ENCODE measurements around the gene DAPK3. TPM values are rescaled to one million over a fixed set of nuclear protein-coding genes. Genes with fewer than 3 reads are reported as not detected.
"Not testable (repeated sequence)": the region's sequence is repeated elsewhere in the genome, so short reads cannot be mapped to it uniquely, and the experiment has no call there.

Gene DAPK3
- total RNA-seq, 1 donor from 2014 or later: 63.7 TPM

GRCh38 chr19:4005436-4005835, 34.5 kb upstream of the DAPK3 start:
- not testable (repeated sequence) for H3K4me3 ChIP-seq (ENCODE audit: low read length in 3 of 3); H3K36me3 ChIP-seq (ENCODE audit: control insufficient read depth in 3 of 3, insufficient read depth in 3 of 3, low read length in 3 of 3)
- H3K4me1 ChIP-seq (ENCODE audit: control insufficient read depth in 3 of 3, insufficient read depth in 3 of 3, low read length in 3 of 3): peaks cover 25 to 28% (median 26%) of the 10 kb centered on the region in 3 donors

GRCh38 chr19:4000798-4001197, 29.9 kb upstream of the DAPK3 start:
- not testable (repeated sequence) for H3K9ac ChIP-seq (ENCODE audit: low read depth in 1 of 3, low read length in 3 of 3); H3K27ac ChIP-seq (ENCODE audit: low read depth, low read length); H3K4me1 ChIP-seq (ENCODE audit: control insufficient read depth in 3 of 3, insufficient read depth in 3 of 3, low read length in 3 of 3); H3K4me3 ChIP-seq (ENCODE audit: low read length in 3 of 3); H3K9me3 ChIP-seq (ENCODE audit: control insufficient read depth in 3 of 3, low read length in 3 of 3); H3K36me3 ChIP-seq (ENCODE audit: control insufficient read depth in 3 of 3, insufficient read depth in 3 of 3, low read length in 3 of 3); H3K27me3 ChIP-seq (ENCODE audit: control insufficient read depth in 3 of 3, insufficient read depth in 3 of 3, low read length in 3 of 3)

More at GRCh38 chr19:4005436-4005835, 34.5 kb upstream of the DAPK3 start:
- not testable (repeated sequence) for H3K27me3 ChIP-seq (ENCODE audit: control insufficient read depth in 3 of 3, insufficient read depth in 3 of 3, low read length in 3 of 3); H3K27ac ChIP-seq (ENCODE audit: low read depth, low read length); H3K9ac ChIP-seq (ENCODE audit: low read depth in 1 of 3, low read length in 3 of 3); H3K9me3 ChIP-seq (ENCODE audit: control insufficient read depth in 3 of 3, low read length in 3 of 3)

GRCh38 chr19:3998667-3999412, 27.9 kb upstream of the DAPK3 start:
- H3K9me3 ChIP-seq (ENCODE audit: control insufficient read depth in 3 of 3, low read length in 3 of 3); H3K36me3 ChIP-seq (ENCODE audit: control insufficient read depth in 3 of 3, insufficient read depth in 3 of 3, low read length in 3 of 3); H3K27ac ChIP-seq (ENCODE audit: low read depth, low read length); H3K9ac ChIP-seq (ENCODE audit: low read depth in 1 of 3, low read length in 3 of 3); H3K27me3 ChIP-seq (ENCODE audit: control insufficient read depth in 3 of 3, insufficient read depth in 3 of 3, low read length in 3 of 3); H3K4me3 ChIP-seq (ENCODE audit: low read length in 3 of 3); H3K4me1 ChIP-seq (ENCODE audit: control insufficient read depth in 3 of 3, insufficient read depth in 3 of 3, low read length in 3 of 3): not testable (repeated sequence)

GRCh38 chr19:3995607-3996006, 24.7 kb upstream of the DAPK3 start:
- Histone ChIP-seq H3K27ac (ENCODE audit: low read depth, low read length) (no peak overlapping the region), H3K4me3 (ENCODE audit: low read length in 3 of 3) (no peak overlapping the region), H3K9ac (ENCODE audit: low read depth in 1 of 3, low read length in 3 of 3) (no peak overlapping the region), H3K27me3 (ENCODE audit: control insufficient read depth in 3 of 3, insufficient read depth in 3 of 3, low read length in 3 of 3) (no peaks in the 10 kb centered on the region), H3K4me1 (ENCODE audit: control insufficient read depth in 3 of 3, insufficient read depth in 3 of 3, low read length in 3 of 3) (no peaks in the 10 kb centered on the region), H3K36me3 (ENCODE audit: control insufficient read depth in 3 of 3, insufficient read depth in 3 of 3, low read length in 3 of 3) (no peaks in the 10 kb centered on the region), H3K9me3 (ENCODE audit: control insufficient read depth in 3 of 3, low read length in 3 of 3) (no peaks in the 10 kb centered on the region)

GRCh38 chr19:3990815-3991117, 19.9 kb upstream of the DAPK3 start:
- H3K27me3 ChIP-seq (ENCODE audit: control insufficient read depth in 3 of 3, insufficient read depth in 3 of 3, low read length in 3 of 3): no peaks in the 10 kb centered on the region
- no peak overlapping the region for H3K4me3 ChIP-seq (ENCODE audit: low read length in 3 of 3)
- no peaks in the 10 kb centered on the region for H3K36me3 ChIP-seq (ENCODE audit: control insufficient read depth in 3 of 3, insufficient read depth in 3 of 3, low read length in 3 of 3)
- H3K9ac ChIP-seq (ENCODE audit: low read depth in 1 of 3, low read length in 3 of 3): no peak overlapping the region
- H3K4me1 ChIP-seq (ENCODE audit: control insufficient read depth in 3 of 3, insufficient read depth in 3 of 3, low read length in 3 of 3): peaks cover 14 to 19% (median 19%) of the 10 kb centered on the region in 3 donors
- H3K27ac ChIP-seq (ENCODE audit: low read depth, low read length): no peak overlapping the region
- H3K9me3 ChIP-seq (ENCODE audit: control insufficient read depth in 3 of 3, low read length in 3 of 3): no peaks in the 10 kb centered on the region

- Histone ChIP-seq H3K27me3 (ENCODE audit: control insufficient read depth in 3 of 3, insufficient read depth in 3 of 3, low read length in 3 of 3) (no peaks in the 10 kb centered on the region), H3K9me3 (ENCODE audit: control insufficient read depth in 3 of 3, low read length in 3 of 3) (no peaks in the 10 kb centered on the region), H3K27ac (ENCODE audit: low read depth, low read length) (no peak overlapping the region), H3K4me1 (ENCODE audit: control insufficient read depth in 3 of 3, insufficient read depth in 3 of 3, low read length in 3 of 3) (peaks cover 39 to 42% (median 40%) of the 10 kb centered on the region in 3 donors), H3K4me3 (ENCODE audit: low read length in 3 of 3) (peak overlapping the region in 1 of 3 donors; percentile 16), H3K9ac (ENCODE audit: low read depth in 1 of 3, low read length in 3 of 3) (peak overlapping the region in 2 of 3 donors; percentile 0 to 62), H3K36me3 (ENCODE audit: control insufficient read depth in 3 of 3, insufficient read depth in 3 of 3, low read length in 3 of 3) (peaks cover 15 to 18% (median 16%) of the 10 kb centered on the region in 3 donors)
These were observed 16.9 kb upstream of the DAPK3 start for GRCh38 chr19:3987619-3988371.

GRCh38 chr19:3986260-3987041, 15.6 kb upstream of the DAPK3 start:
- Histone ChIP-seq H3K4me3 (ENCODE audit: low read length in 3 of 3) (peak overlapping the region; percentile 88 to 97 (median 95)), H3K4me1 (ENCODE audit: control insufficient read depth in 3 of 3, insufficient read depth in 3 of 3, low read length in 3 of 3) (peaks cover 42 to 54% (median 50%) of the 10 kb centered on the region in 3 donors), H3K27me3 (ENCODE audit: control insufficient read depth in 3 of 3, insufficient read depth in 3 of 3, low read length in 3 of 3) (no peaks in the 10 kb centered on the region), H3K9ac (ENCODE audit: low read depth in 1 of 3, low read length in 3 of 3) (peak overlapping the region; percentile 57 to 82 (median 74)), H3K9me3 (ENCODE audit: control insufficient read depth in 3 of 3, low read length in 3 of 3) (no peaks in the 10 kb centered on the region), H3K36me3 (ENCODE audit: control insufficient read depth in 3 of 3, insufficient read depth in 3 of 3, low read length in 3 of 3) (peaks cover 28 to 31% (median 29%) of the 10 kb centered on the region in 3 donors), H3K27ac (ENCODE audit: low read depth, low read length) (peak overlapping the region; percentile 98)

- H3K4me3 ChIP-seq (ENCODE audit: low read length in 3 of 3): peak overlapping the region; percentile 88 to 97 (median 95)
- H3K9ac ChIP-seq (ENCODE audit: low read depth in 1 of 3, low read length in 3 of 3): peak overlapping the region; percentile 57 to 82 (median 67)
- peak overlapping the region; percentile 98 for H3K27ac ChIP-seq (ENCODE audit: low read depth, low read length)
- H3K9me3 ChIP-seq (ENCODE audit: control insufficient read depth in 3 of 3, low read length in 3 of 3): no peaks in the 10 kb centered on the region
- H3K36me3 ChIP-seq (ENCODE audit: control insufficient read depth in 3 of 3, insufficient read depth in 3 of 3, low read length in 3 of 3): peaks cover 35 to 38% (median 36%) of the 10 kb centered on the region in 3 donors
- H3K27me3 ChIP-seq (ENCODE audit: control insufficient read depth in 3 of 3, insufficient read depth in 3 of 3, low read length in 3 of 3): no peaks in the 10 kb centered on the region
- peaks cover 42 to 60% (median 50%) of the 10 kb centered on the region in 3 donors for H3K4me1 ChIP-seq (ENCODE audit: control insufficient read depth in 3 of 3, insufficient read depth in 3 of 3, low read length in 3 of 3)
These were observed 14.9 kb upstream of the DAPK3 start for GRCh38 chr19:3985643-3986259.

GRCh38 chr19:3984908-3985642, 14.2 kb upstream of the DAPK3 start, which contains the start of gene EEF2:
Gene EEF2 (minus strand): TSS chr19:3985463. CDS start chr19:3985380, 83 bp downstream.
- H3K9me3 ChIP-seq (ENCODE audit: control insufficient read depth in 3 of 3, low read length in 3 of 3): no peaks in the 10 kb centered on the region
- peak within 1 kb of the TSS; percentile 98 for H3K27ac ChIP-seq (ENCODE audit: low read depth, low read length)
- H3K27me3 ChIP-seq (ENCODE audit: control insufficient read depth in 3 of 3, insufficient read depth in 3 of 3, low read length in 3 of 3): no peaks in the 10 kb centered on the region
- H3K36me3 ChIP-seq (ENCODE audit: control insufficient read depth in 3 of 3, insufficient read depth in 3 of 3, low read length in 3 of 3): peaks cover 42 to 45% (median 43%) of the 10 kb centered on the region in 3 donors
- peaks cover 42 to 60% (median 52%) of the 10 kb centered on the region in 3 donors for H3K4me1 ChIP-seq (ENCODE audit: control insufficient read depth in 3 of 3, insufficient read depth in 3 of 3, low read length in 3 of 3)
- H3K4me3 ChIP-seq (ENCODE audit: low read length in 3 of 3): peak within 1 kb of the TSS; percentile 88 to 97 (median 95)
- H3K9ac ChIP-seq (ENCODE audit: low read depth in 1 of 3, low read length in 3 of 3): peak within 1 kb of the TSS; percentile 91 to 93 (median 92)
